Left renal pelvis (tissue), 4 donors: ENCODE data around the gene USP10. TPM values are rescaled to one million over a fixed set of nuclear protein-coding genes. Genes with fewer than 3 reads are reported as not detected.

ENCODE experiments used
- DNase-seq, 4 donors: peaks; one replicate each; pipeline ENCODE4 v3.0.0-alpha.2; 2013; ENCODE audit warnings: low read depth in 4 of 4, low spot score in 3 of 4
- polyA plus RNA-seq, 4 donors: library from polyadenylated mRNA; unstranded; fragments of 120-200 nt; gene quantifications; one replicate each; pipeline ENCODE4 v1.2.1, GENCODE V29; 2013; ENCODE audit not compliant: insufficient read length in 4 of 4

The USP10 gene
- polyA plus RNA-seq: 100 to 1,000 TPM in 3 of 4 donors, 10 to 100 TPM in 1; 82.5 to 140 (median 122) TPM

DNA sequence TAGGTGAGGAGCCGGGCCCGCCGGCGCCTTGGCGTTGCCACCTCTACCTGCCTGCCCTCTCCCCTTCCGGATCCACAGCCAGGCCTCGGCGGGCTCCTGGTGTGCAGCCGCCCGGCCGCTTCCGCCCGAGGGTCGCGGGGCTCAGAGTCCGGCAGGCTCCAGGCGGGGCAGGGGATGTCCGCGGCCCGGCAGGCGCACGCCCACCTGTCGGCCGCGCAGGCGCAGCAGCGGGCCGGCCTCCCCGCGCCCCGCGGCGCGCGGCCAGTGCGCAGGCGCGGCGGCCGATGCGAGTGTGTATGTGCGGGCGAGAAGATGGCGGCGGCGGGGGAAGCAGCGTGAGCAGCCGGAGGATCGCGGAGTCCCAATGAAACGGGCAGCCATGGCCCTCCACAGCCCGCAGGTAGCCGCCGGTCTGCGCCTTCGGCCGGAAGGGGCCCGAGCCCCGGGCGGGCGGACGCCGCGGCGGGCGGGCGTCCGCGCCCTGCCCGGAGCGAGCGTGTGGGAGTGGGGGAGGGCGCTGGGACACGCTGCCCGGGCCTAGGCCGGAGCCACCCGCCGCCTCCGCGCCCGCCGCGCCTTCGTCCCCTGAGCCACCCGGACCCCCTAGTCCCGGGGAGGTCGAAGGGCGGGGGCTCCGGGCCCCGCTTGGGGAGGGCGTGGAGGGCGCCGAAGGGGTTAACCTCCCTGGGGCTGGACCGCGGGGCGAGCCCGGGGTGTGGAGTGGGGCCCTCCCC, at the start of gene USP10:
Gene USP10 (plus strand): TSS at position 289 of the 734 bp plus-strand sequence. CDS start 91 bp downstream, at position 380.
- peak in 3 of 4 donors; percentile 70 to 80 (median 71) for DNase-seq

DNA sequence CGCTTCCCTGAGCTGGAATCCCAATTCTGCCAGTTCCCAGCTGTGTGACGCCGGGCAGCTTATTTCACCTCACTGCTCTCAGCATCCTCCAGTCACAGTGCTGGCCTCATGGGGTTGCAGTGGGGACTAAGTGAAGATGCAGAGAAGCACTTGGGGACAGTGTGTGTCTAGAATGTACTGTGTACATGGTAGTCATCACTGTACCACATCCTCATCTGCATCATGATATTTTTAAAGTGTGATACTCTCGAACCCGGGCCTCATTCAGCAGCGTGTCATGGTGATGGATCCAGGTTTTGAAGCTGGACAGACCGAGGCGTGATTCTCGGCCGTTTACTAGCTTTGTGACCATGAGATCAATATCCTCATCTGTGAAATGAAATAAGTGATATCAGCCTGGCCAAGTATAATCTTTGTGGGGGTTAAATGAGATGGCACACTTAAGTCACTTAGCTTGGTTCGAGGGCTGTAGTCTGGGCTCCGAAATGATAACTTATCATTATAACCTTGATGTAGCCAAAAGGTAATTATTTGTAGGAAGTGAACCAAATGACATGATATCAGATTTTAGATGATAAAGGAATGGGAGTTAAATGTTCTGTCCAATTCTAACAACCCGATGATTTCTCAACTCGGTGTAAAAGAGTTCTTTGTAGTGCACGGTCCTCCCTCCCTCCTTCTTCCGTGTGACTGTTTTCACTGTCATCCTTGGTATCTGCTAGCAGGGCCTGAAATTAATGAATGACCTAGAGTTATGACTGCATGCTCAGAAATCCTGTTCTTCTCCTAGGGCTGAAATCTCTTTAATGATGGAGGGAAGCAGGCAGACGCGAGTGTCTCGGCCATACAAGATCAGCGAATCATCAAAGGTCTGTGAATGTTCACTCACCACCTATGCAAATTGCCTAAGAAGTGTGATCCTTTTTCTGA, 49.5 kb upstream of the USP10 start:
- no peak for DNase-seq

DNA sequence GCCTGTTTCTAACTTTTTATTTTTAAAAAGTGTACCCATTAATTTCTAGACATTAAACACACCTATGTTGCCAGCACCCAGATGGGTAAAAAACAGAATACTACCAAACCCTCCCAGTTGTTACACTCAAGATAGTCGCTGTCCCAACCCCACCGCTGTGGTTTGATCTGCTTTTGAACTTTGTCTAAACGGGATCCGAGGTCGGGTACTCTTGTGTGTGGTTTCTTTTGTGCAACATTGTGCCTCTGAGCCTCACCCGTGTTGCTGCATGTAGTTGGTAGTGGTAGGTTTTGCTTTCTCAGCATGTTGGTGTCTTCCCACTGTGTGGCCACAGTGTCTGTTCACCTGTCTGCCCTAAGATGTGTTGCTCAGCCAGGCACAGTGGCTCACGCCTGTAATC, 47.2 kb upstream of the USP10 start:
- no peak for DNase-seq

DNA sequence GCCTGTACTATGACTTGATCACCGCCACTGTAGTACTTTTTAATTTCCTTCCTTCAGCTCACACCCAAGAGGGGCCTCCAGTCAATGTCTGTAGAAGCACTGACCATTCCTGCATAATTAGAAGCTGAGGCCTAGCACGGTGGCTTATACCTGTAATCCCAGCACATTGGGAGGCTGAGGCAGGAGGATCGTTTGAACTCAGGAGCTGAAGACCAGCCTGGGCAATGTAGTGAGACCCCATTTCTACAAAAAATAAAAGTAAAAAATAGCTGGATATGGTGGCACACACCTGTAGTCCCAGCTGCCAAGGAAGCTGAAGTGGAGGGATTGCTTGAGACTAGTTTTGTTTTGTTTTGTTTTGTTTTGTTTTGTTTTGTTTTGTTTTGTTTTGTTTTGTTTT, 45.6 kb upstream of the USP10 start:
- DNase-seq: no peak

DNA sequence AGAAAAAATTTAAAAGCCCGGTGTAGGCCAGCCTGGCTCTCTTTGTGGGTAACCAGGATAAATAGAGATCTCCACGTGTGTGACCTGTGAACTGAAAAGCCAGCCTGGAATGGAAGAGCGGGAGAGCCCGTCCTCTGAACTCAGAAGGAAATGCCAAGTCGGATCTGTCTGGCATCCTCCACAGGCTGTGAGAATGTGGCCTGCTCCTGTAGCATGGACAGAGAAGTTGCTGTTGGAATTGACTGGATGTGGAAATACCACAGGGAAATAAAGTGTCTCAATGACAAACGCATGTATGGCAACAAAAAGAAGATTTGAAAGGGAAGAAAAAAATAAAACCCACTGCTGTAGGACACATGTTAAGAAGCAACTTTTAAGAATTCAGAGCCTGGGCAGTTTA, 44.8 kb upstream of the USP10 start:
- DNase-seq: no peak

GRCh38 chr16:84656649-84657048, 43.2 kb upstream of the USP10 start:
- no peak for DNase-seq

GRCh38 chr16:84657229-84657837, 42.5 kb upstream of the USP10 start:
- DNase-seq: no peak

GRCh38 chr16:84658690-84659089, 41.1 kb upstream of the USP10 start:
- no peak for DNase-seq

GRCh38 chr16:84659656-84660300, 40.0 kb upstream of the USP10 start:
- no peak for DNase-seq

DNA sequence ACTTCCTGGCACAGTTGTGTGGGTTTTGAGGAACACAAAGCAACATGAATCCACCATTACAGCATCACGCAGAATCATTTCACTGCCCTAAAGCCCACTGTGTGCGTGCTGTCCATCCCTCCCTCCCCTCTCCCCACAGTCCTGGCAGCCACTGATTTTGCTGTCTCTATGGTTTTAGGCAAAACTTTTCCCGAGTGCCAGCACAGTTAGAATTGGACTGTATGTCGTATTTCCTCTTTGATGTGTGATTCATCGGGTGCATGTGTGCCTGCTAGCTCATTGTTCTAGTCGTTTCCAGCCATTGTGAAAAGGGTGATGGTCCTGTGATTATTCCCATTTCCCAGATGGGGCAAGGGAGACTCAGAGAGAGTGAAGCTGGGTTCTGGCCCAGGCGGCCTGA, 38.8 kb upstream of the USP10 start:
- DNase-seq: no peak

GRCh38 chr16:84661418-84662060, 38.3 kb upstream of the USP10 start:
- no peak for DNase-seq

DNA sequence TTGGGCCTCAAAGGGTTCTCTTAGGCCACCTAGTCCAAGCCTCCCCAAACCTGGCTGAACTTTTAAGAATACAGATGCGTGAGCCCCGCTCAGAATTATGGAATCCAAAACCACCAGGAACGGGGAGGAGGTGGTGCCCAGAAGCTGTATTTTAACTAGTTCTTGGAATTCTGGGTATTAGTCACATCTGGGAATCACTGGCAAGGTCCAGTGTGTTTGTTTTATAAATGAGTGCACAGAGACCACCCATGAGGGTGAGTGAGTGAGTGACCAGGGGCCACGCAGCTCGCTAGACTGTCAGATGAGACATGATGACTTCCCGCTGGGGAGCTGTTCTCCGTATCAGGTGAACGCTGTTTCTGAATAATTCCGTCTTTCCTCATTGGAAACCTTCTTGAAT, 37.3 kb upstream of the USP10 start:
- no peak for DNase-seq

- DNase-seq: no peak
These were observed 36.2 kb upstream of the USP10 start for GRCh38 chr16:84663433-84664101.

GRCh38 chr16:84665359-84665758, 34.4 kb upstream of the USP10 start:
- DNase-seq: no peak

DNA sequence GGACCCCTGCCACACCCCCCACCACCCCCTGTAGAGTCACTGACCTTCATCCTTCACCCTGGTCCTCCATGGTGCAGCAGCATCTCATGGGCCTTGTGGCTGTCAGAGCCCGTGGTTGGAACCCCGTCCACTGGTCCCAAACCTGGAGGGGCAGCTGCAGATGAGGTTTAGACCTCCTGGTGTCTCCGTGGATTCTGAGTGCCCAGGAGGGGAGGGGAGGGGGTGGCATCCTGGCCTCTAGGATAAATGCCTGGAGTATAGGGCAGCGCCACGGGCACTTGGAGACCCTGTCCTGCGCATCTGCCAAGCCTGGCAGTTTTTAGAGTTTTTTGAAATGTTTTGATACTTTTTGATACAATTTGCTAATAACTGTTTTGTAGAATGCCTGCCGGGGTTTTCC, 34.0 kb upstream of the USP10 start:
- no peak for DNase-seq

GRCh38 chr16:84667600-84668309, 32.0 kb upstream of the USP10 start:
- no peak for DNase-seq

- no peak for DNase-seq
These were observed 29.7 kb upstream of the USP10 start for GRCh38 chr16:84670063-84670462.

GRCh38 chr16:84672276-84673202, 27.3 kb upstream of the USP10 start:
- DNase-seq: no peak
